Measurements from ENCODE around the gene FOXP1.
"Not testable (repeated sequence)": the region's sequence is repeated elsewhere in the genome, so short reads cannot be mapped to it uniquely, and the experiment has no call there.

FOXP1 gene

GRCh38 chr3:71361334-71361890, 222.1 kb downstream of the FOXP1 start:
- no peak for DNase-seq

- DNase-seq: no peak
These were observed 222.8 kb downstream of the FOXP1 start for GRCh38 chr3:71360764-71361163.

GRCh38 chr3:71360180-71360579, 223.3 kb downstream of the FOXP1 start:
- no peak for DNase-seq

GRCh38 chr3:71358243-71358642, 225.3 kb downstream of the FOXP1 start:
- no peak for DNase-seq

- no peak for DNase-seq
These were observed 227.3 kb downstream of the FOXP1 start for GRCh38 chr3:71356265-71356664.

GRCh38 chr3:71355862-71356261, 227.7 kb downstream of the FOXP1 start:
- no peak for DNase-seq

- no peak for DNase-seq
These were observed 228.5 kb downstream of the FOXP1 start for GRCh38 chr3:71355037-71355436.

- no peak for DNase-seq
These were observed 232.0 kb downstream of the FOXP1 start for GRCh38 chr3:71351403-71352149.

- DNase-seq: no peak
These were observed 232.5 kb downstream of the FOXP1 start for GRCh38 chr3:71350998-71351397.

- DNase-seq: no peak
These were observed 234.7 kb downstream of the FOXP1 start for GRCh38 chr3:71348831-71349230.

GRCh38 chr3:71348001-71348632, 235.4 kb downstream of the FOXP1 start:
- DNase-seq: no peak

GRCh38 chr3:71346061-71346460, 237.5 kb downstream of the FOXP1 start:
- DNase-seq: no peak

- DNase-seq: no peak
These were observed 238.0 kb downstream of the FOXP1 start for GRCh38 chr3:71345429-71346040.

GRCh38 chr3:71341721-71342120, 241.8 kb downstream of the FOXP1 start:
- no peak for DNase-seq

GRCh38 chr3:71339049-71339448, 244.5 kb downstream of the FOXP1 start:
- DNase-seq: no peak

GRCh38 chr3:71332813-71333212, 250.7 kb downstream of the FOXP1 start:
- no peak for DNase-seq

GRCh38 chr3:71330909-71331308, 252.6 kb downstream of the FOXP1 start:
- DNase-seq: no peak

- DNase-seq: no peak
These were observed 253.0 kb downstream of the FOXP1 start for GRCh38 chr3:71330505-71330904.

- DNase-seq: no peak
These were observed 253.7 kb downstream of the FOXP1 start for GRCh38 chr3:71329817-71330216.

GRCh38 chr3:71328926-71329325, 254.6 kb downstream of the FOXP1 start:
- DNase-seq: no peak

GRCh38 chr3:71327936-71328335, 255.6 kb downstream of the FOXP1 start:
- DNase-seq: no peak

GRCh38 chr3:71325715-71326114, 257.8 kb downstream of the FOXP1 start:
- DNase-seq: no peak

GRCh38 chr3:71324224-71324623, 259.3 kb downstream of the FOXP1 start:
- not testable (repeated sequence) for DNase-seq

GRCh38 chr3:71323558-71323957, 260.0 kb downstream of the FOXP1 start:
- no peak for DNase-seq
